GM12865 (cell line): ENCODE data around the gene KRTAP15-1.

Experiments used
- DNase-seq: peaks from one replicate; pipeline ENCODE4 v3.0.0; 2010; ENCODE audit warnings: low read depth
- H3K4me3 ChIP-seq: 2 replicates; pipeline ENCODE4 v1.5.1; 2011; ENCODE audit warnings: mild to moderate bottlenecking, low read depth, low read length, control low read depth
- CTCF ChIP-seq: IDR thresholded peaks from 2 replicates; pipeline ENCODE4 v1.5.1; 2011; ENCODE audit warnings: low read length, control low read depth, low read depth, inconsistent platforms; ENCODE audit not compliant: insufficient read depth; ENCODE audit errors: missing control alignments

The KRTAP15-1 gene, protein sequence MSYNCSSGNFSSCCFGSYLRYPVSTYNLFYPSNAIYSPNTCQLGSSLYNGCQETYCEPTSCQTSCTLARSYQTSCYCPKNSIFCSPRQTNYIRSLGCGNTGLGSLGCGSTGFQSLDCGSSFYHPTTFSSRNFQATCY

GRCh38 chr21:30439975-30440374 is at the start of gene KRTAP15-1:
Gene KRTAP15-1 (plus strand): TSS chr21:30440275. CDS start chr21:30440328, 53 bp downstream.
- DNase-seq: no peak
- no peak within 1 kb of the TSS for H3K4me3 ChIP-seq
- TF ChIP-seq CTCF: no peak

DNA sequence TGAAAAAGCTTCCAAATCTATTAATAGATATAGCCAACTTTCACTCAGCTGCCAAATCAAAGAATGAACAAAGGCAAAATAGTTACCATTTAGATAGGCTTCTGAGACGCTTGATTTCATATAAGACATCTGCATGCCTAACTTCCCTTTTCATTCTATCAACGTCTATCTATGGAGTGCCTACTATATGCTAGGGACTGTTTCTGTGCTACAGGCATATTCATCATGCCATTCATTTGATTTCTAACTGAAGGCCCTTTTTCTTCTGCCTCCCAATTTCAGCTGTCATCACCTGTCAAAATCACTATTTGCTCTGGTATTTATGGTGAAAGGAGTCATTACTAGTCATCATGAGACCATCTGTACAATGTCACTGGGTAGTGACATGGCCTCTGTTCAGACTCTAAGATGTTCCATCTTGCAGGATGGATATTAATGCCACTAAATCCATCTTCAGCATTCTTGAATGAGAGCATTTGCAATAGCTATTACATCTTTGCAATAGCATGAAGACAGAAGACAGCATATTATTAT is 48.5 kb upstream of the KRTAP15-1 start:
- DNase-seq: no peak
- no peak for TF ChIP-seq CTCF
- no peak overlapping the region for H3K4me3 ChIP-seq

DNA sequence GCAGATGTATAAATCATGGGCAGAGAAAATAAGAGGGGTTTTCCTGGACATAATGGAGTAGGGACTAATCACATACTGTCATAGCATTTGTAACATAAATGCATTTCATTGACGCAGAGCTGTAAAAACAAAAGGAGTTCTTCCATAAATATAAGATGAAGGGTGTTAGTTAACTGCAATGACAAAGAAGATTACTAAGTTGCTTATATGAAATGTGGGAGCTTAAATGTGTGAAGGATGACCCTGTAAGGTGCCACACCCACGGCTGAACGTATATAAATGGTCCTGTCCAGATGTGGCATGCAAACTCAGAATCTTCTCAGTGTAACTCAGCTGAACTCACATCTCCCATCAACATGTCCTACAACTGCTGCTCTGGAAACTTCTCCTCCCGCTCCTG is 44.3 kb upstream of the KRTAP15-1 start, which contains the start of gene KRTAP13-1:
KRTAP13-1 (plus strand) TSS at position 301 of the 400 bp plus-strand sequence; CDS start at position 357, 56 bp downstream.
- TF ChIP-seq CTCF: no peak

GRCh38 chr21:30408782-30409494 is 31.1 kb upstream of the KRTAP15-1 start:
- peak; percentile 34 for TF ChIP-seq CTCF
- DNase-seq: peak; percentile 53
- H3K4me3 ChIP-seq: no peak overlapping the region

More for the DNA sequence above, 44.3 kb upstream of the KRTAP15-1 start, which contains the start of gene KRTAP13-1:
- no peak within 1 kb of the TSS for H3K4me3 ChIP-seq
- no peak for DNase-seq

- TF ChIP-seq CTCF: no peak
- no peak for DNase-seq
- no peak overlapping the region for H3K4me3 ChIP-seq
These were observed 24.1 kb upstream of the KRTAP15-1 start for GRCh38 chr21:30415993-30416392.

GRCh38 chr21:30425826-30426225 is 14.2 kb upstream of the KRTAP15-1 start, which contains the start of gene KRTAP13-3:
Gene KRTAP13-3 (minus strand): TSS chr21:30425926. CDS start chr21:30425912, 14 bp downstream.
- no peak for DNase-seq
- no peak for TF ChIP-seq CTCF
- H3K4me3 ChIP-seq: no peak within 1 kb of the TSS
